HG02571 (cell line): ENCODE data around the gene HOXC5.

Source experiments
- ATAC-seq: cut with Tn5 transposase; IDR thresholded peaks from one replicate; pipeline ENCODE4 v1.9.1; 2021; ENCODE audit warnings: mild to moderate bottlenecking, moderate library complexity; ENCODE audit not compliant: unreplicated experiment

Gene HOXC5

DNA sequence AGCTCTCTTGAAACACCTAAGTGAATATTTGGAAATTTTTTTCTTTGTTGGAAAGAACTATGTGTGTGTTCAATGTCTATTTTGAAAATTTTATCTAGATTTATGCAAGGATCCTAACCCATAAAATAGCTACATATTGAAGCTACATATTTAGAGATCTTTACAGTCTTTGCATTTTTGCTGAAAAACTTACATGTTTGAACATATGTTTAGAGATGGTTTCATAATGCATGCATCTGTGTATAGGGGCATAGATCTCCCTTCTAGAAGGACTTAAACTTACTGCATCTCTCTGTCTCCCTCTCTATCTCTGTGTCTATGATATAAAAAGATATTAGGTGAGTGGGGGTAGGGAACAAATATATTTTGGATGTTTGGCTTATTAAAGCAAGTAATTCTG is 12.6 kb downstream of the HOXC5 start:
- ATAC-seq = no peak

DNA sequence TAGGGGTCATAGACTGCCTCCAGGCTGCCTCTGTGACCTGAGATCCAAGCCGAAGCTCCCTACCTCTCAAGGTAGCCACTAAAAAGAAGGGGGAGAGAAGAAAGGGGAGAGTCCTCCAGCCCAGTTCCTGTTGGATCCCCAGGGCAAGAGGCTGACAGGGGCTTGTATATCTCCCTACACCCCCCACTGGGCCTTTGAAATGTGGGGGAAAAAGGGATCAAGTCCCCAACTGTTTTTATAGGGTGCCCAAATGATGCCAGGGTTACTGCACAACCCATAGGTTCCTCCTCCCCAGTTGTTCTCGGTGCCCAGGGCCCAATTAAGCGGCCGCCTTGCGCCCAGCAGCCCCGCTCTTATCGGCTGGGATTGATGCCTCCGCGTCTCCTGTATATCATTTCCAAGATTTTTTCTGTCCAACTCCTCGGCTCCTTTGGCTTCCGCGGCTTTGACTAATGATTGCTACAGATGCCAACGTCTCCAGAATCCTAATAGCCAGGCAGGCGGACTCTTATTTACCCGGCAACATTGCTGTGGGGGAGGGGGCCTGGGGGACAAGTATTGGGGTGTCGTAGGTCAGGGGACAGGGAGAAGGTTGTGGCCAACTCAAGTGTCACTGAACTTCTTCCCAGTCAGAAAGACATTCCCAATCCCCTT is 13.1 kb downstream of the HOXC5 start:
- no peak for ATAC-seq

DNA sequence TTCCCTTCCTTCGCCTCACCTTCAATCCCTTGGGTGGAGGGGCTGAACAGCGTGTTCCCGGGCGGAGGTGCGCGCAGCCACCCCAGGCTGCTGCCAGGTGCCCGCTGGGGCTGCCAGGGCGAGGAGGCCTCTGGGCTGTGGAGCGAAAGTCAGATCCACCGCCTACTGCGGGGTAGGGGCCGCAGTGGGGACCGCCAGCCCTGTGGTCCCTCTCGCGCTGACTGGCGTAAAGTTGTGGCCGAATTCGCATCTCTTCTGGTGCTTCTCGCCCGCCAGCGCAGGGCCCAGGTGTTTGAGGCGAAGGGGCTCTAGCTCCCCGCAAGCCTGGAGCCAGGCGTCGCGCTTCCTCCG is 13.9 kb downstream of the HOXC5 start:
- no peak for ATAC-seq

DNA sequence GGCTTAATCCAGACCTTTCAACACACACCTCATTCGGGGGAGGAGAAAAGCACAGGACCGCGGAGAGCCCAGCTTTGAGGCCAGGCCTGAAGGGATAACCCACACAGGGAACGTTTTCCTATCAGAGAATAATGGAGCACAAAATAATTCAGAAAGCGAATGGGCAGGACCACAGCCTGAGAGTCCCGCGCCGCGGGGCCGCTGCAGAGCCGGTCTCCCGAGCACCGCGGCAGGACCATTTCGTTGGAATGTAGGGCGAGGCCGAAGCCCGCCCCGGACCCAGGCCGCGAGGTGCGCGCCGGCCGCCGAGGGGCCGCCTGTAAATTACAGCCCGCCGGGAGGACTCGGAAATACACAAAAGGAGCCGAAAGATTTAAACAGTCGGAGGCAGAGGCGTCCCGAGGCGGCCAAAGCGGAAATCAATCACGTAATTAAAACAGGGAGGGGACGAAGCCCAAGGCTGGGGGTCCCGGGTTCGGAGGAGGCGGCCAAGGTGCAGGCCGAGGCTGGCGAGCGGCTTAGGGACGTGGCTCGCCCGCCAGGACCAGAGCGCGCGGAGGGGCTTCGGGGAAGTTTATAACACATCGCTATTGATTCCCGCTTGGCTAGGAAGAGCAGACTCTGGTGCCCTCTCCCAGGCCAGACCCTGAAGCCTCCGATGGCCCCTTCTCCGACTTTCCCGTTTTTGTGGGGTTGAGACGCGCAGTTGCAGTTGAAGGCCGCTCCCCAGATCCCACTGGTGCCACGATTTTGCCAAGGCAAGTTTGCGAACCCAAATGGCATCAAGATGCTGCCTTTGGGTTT is 14.5 kb downstream of the HOXC5 start:
- ATAC-seq = no peak

DNA sequence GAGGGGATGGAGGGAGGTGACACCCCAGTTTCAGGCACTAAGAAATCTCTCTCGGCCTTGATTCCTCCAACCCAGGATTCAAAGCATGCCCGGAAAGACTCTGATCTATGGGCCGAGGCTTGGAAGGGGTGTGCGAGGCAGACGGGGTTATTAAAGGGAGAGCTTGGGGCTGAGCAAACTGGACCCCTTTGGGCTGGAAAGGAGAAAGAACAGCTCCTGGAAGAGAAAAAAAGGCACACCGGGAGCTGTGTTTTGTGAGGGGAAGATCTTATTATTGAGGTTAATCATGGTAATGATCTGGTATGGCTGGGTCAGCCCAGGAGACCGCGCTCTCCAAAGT is 15.1 kb downstream of the HOXC5 start:
- ATAC-seq = no peak

DNA sequence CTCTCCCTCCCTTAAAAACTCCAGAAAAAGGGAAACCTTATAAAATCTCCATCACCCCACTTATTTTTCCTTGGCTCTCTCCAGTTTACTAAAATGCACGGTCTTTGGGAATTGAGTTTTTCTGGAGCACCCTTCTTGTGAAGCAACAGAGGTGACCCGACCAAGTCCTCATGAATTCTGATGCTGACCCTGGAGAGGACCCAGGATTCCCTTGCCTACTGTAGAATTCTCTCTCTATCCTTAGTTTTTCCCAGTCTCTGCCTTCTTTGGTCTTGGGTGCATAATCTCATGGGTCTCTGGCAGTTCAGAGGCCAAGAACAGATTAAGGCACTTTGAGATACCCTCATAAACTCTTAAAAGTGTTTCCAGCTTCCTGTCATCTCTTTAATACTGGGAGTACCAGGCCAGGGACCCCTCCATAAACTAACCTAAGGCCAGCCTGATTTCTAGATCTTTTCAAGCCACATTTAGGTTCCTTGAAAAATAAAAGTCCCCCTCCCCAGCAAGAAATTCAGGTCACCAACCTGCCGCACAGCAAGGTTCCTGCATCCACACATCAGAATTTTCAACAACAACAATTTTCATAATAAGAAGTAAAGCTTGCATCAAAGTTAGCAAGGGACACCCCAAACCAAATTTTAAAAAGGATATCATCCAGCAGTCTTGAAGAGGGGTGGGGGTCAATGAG is 15.7 kb downstream of the HOXC5 start:
- ATAC-seq = no peak

DNA sequence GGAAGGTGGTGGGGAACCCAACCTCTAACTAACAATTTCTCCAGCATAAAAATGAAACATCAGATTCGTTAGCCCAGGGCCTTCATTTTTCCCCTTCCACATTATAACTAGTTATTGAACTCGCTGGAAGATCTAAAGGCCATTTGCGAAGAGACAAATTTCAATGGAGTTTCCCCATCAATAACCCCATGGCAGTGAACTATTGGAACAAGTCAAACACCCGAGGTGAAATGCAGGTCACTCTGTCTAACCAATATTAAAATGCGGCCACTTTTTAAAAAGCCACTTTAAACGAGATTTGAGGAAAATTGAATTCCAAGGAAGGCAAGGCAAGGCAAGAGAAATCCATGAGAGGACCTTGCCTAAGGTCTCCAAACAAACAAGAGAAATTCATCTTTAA is 16.3 kb downstream of the HOXC5 start:
- no peak for ATAC-seq

DNA sequence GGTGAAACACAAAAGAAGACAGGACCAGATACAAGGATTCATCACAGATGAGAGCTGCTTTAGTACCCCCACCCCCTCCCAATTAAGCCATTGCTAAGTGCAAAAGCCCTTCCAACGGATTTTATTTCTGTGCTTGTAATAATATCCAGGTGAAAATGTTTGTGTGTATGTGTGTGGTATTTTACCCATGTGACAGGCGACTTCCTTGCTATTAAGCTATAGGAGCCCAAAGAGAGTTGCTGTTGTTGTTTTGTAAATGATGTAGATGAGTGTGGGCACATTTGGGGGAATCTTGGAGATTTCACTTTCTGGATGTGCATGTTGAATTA is 17.6 kb downstream of the HOXC5 start:
- no peak for ATAC-seq

DNA sequence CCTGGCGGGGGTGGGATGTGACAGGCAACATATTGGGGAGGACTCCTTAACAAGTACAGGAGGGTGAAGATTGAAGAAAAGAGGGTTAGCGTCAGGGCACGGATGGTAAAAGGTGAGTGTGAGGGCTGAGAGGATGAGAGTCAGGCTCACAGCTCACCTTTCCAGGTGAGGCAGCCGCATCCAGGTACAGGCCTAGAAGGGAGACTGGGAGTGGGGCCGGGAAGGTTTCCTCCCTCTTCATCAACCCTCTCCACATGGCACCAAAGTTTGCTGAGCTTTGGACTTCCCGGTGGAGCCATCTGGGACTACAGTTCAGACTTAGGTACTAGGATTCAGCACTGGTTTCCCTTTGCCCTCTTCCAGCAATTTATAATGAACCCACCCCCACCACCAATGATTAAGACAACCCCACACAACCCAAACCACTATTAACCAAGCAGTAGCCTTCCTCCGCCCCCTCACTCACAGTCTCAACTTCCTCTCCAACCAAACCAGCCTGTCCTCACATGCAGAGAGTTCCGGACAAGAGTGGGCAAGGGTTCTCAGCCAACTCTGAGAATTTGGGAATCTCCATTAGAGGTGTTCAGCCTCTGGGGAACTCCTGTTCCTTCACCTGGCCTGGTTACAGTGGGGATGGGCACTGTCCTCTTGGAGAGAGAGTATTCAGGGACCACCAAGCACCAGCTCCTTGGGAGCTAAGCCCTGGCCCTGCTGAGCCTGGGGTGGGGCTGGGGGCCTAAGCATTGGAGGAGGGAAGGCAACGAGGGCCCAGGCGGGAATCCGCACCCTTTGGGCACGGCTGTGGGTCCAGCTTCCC is 18.4 kb downstream of the HOXC5 start:
- ATAC-seq = no peak

DNA sequence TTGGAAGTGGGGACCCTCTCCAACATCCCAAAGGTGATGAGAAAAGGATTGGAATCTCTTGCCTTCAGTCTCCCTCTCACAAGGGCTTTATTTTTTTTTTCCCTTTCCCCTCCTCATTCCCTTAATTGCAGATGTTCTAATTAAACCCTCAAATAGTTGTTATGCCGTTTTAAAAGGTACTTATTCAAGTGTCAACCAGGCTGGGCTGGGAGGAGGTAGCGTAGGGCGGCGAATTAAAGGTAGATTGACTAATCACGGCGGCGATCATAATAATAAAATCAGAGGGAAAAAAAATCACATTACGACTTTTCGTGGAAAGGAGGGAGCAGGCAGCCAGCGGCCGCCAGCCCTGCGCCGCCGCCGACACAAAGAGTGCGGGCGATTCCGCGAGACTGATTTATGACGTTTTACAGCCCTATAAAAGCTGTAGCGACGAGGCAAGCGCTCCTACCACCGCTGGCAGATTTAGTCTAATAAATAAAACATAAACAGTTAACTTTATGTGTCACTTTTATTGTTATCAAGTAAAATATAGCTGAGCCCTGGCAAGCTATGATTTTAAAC is 19.1 kb downstream of the HOXC5 start:
- no peak for ATAC-seq

DNA sequence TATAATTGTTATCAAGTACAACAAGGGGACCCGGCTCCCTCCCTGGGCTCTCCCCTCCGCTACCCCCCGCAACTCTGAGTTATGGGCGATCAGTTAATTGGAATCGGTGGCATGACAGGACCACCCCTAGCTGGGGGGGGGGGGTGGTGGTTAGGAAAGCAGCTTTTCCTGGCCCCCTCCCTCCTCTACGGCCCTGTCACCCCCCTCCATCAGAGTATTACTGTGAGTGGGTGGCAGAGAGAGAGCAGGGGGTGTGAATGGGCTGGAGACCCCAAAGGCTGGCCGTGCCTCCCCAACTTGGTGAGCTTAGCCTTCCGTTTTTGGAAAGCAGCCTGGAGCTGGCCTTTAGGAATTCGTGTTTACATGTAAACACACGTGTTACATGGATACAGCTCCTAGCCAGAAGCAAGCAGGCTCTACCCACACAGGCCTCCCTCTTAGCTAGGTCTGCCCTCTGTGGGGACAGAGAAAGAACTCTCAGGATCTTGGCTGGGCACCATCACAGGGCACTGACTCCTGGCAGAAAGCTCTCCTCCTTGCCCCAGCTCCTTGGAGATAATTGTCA is 19.7 kb downstream of the HOXC5 start:
- ATAC-seq = no peak

DNA sequence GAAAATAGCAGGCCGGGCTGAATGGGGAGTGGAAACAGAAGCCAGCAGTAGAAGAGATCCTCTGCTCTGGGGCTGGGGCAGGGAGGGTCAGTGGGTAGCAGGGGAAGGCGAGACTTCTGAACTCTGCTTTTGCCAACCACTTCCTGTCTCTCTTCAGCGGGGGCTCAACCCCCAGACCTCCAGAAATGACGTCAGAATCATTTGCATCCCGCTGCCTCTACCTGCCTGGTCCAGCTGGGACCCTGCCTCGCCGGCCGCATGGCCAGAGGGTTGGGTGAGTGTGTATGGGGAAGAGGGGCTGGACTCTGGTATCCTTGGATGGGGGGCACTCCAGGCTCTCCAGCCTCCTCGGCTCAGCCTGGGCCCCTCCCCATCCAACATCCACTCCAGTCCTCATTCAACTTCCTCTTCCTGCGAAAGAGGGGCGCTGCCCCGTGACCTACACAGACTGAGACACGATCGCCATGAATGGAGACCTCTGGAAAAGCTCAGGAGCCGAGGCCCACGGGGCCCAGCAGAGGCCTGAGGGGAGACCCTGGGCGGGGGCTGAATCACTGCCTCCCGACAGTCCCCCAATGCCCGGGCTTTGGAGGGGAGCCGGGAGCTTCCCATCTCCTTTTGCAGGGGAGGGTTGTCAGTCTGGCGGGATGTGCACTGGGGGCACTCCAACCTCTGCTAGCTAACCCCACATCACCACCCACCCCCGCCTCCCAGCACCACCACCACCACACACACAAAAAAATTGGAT is 20.3 kb downstream of the HOXC5 start:
- peak; percentile 65 for ATAC-seq

DNA sequence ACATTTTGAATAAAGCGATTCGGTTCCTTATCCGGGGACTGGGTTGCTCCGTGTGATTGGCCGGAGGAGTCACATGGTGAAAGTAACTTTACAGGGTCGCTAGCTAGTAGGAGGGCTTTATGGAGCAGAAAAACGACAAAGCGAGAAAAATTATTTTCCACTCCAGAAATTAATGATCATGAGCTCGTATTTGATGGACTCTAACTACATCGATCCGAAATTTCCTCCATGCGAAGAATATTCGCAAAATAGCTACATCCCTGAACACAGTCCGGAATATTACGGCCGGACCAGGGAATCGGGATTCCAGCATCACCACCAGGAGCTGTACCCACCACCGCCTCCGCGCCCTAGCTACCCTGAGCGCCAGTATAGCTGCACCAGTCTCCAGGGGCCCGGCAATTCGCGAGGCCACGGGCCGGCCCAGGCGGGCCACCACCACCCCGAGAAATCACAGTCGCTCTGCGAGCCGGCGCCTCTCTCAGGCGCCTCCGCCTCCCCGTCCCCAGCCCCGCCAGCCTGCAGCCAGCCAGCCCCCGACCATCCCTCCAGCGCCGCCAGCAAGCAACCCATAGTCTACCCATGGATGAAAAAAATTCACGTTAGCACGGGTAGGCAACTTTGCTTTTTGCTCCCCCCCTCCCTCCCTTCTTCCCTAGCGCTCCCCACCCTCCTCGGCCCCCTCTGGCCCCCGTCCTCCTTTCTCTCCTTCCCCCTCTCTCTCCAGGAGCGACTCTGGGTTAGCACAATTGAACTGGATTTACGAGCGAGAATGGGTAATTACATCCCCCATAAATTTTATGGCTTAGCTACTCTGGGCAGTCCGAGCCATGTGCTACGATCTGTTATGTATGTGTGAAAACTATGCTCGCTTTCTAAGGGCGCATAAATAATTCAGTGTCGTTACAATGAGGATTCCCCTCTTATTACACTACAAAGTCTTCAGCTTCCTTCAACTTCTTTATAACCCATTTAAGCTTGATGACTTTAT is 21.2 kb downstream of the HOXC5 start, which contains the start of gene HOXC4:
HOXC4 (plus strand) TSS at position 85 of the 991 bp plus-strand sequence; CDS start at position 173, 88 bp downstream.
- peak; percentile 47 for ATAC-seq

DNA sequence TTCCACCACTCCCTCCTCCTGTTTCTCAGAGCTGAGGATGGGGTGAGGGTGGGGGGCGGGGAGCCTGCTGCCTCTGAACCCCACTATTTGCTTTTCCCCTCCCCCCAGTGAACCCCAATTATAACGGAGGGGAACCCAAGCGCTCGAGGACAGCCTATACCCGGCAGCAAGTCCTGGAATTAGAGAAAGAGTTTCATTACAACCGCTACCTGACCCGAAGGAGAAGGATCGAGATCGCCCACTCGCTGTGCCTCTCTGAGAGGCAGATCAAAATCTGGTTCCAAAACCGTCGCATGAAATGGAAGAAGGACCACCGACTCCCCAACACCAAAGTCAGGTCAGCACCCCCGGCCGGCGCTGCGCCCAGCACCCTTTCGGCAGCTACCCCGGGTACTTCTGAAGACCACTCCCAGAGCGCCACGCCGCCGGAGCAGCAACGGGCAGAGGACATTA is 21.9 kb downstream of the HOXC5 start:
- ATAC-seq = no peak

DNA sequence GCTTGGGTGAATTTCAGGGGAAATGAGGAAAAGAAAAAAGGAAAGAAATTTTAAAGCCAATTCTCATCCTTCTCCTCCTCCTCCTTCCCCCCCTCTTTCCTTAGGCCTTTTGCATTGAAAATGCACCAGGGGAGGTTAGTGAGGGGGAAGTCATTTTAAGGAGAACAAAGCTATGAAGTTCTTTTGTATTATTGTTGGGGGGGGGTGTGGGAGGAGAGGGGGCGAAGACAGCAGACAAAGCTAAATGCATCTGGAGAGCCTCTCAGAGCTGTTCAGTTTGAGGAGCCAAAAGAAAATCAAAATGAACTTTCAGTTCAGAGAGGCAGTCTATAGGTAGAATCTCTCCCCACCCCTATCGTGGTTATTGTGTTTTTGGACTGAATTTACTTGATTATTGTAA is 22.7 kb downstream of the HOXC5 start:
- ATAC-seq = no peak

DNA sequence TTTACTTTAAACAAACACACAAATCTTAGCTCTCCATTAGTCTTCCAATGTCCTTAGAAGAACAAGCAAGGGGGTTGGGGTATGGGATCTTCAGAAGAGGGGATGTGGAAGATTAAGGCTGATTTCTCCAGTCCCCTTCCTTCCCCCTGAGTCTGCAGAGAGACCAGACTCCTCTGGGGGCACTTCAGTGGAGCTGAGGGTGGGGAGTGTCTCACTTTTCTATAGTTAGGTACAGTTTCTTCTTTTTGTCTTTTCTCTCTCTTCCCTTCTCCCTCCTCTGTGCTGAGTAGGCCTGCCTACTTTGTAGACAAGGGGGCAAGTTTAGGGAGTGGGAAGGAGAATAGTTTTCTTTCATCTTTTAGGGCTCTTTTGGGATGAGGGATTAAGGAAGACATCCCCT is 23.3 kb downstream of the HOXC5 start:
- ATAC-seq = no peak

DNA sequence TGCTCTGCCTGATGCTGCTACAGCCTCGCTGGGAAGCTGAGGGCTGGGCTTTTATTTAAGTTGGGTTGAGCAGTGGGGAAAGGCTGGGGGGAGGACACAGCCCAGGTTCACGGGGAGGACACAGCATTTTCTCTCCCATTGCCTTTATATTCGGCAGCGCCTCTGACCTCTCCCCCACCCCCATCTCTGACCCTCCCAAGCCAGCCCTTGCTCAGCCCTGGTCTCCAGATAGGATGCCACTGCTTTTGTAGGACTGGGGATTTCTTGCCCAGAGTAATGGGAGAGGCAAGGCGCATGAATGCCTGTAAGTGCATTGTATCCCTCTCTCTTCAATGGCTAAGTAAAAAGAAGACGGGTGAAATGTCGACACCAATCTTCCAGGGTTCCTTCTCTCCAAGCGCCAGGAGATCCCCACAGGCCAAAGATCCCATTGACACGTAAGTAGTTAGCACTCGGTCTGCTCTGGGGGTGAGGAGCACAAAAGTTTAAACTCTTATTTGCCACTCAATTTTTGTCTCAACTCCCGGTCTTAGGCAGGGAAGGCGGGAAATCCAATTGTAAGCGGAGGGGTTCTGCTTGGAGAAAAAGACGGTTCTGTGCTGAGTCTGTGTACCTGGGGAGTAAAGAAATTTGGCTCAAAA is 25.4 kb downstream of the HOXC5 start:
- ATAC-seq = no peak

DNA sequence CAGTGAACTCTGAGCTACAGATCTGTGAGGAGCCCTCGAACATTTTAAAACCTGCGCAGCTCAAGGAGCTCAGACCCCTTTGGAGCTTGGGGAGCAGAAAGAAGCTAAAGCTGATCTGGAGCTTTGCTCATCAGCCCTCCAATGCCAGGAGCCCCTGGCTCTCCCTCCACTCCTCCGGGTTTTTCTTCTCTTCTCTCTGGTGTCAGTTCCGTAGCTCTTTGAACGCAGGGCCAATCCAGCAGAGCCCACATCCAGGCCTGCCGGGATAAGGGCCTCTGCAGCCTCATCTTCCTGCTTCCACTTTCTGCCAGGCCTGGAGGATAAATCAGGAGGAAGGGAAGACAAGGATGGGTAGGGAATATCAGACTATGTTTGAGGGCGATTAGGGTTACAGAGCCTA is 26.8 kb downstream of the HOXC5 start:
- ATAC-seq = no peak
